C4-2B (cell line): ENCODE results near the gene TSPAN31.
"Not testable (repeated sequence)": the region's sequence is repeated elsewhere in the genome, so short reads cannot be mapped to it uniquely, and the experiment has no call there.

Experiments
- H3K27ac ChIP-seq: fragments of 450-650 bp; 2 replicates; pipeline ENCODE4 v1.5.1; 2017
- ZFX ChIP-seq: fragments of 450-650 bp; IDR thresholded peaks from 2 replicates; pipeline ENCODE4 v1.6.1; 2017
- TF ChIP-seq, protein P1 (sequence below): fragments of 450-650 bp; conservative IDR thresholded peaks from 2 replicates; pipeline ENCODE4 v1.5.1; 2017; ENCODE audit warnings: mild to moderate bottlenecking

Gene TSPAN31

DNA sequence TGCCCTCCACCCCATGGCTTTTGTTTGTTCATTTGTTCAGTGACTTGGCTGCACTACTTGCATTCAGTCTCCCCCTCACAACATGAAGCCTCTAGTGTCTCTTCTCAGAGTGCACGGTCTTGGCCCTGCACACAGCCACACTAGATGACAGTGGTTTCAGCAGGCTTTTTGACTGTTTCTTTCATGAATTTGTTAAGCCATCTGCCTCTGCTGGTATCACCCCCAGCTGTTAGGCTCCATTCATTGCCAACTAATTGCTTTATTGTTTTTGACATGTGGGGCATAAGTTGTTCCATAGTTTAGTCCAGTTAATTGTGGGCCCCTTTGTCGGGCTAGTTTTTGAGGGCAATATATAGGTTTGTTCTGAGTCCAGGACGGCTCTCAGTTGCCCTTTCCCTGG lies 32.1 kb upstream of the TSPAN31 start:
- TF ChIP-seq ZFX = no peak
- TF ChIP-seq, protein P1, sequence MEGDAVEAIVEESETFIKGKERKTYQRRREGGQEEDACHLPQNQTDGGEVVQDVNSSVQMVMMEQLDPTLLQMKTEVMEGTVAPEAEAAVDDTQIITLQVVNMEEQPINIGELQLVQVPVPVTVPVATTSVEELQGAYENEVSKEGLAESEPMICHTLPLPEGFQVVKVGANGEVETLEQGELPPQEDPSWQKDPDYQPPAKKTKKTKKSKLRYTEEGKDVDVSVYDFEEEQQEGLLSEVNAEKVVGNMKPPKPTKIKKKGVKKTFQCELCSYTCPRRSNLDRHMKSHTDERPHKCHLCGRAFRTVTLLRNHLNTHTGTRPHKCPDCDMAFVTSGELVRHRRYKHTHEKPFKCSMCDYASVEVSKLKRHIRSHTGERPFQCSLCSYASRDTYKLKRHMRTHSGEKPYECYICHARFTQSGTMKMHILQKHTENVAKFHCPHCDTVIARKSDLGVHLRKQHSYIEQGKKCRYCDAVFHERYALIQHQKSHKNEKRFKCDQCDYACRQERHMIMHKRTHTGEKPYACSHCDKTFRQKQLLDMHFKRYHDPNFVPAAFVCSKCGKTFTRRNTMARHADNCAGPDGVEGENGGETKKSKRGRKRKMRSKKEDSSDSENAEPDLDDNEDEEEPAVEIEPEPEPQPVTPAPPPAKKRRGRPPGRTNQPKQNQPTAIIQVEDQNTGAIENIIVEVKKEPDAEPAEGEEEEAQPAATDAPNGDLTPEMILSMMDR = no peak

DNA sequence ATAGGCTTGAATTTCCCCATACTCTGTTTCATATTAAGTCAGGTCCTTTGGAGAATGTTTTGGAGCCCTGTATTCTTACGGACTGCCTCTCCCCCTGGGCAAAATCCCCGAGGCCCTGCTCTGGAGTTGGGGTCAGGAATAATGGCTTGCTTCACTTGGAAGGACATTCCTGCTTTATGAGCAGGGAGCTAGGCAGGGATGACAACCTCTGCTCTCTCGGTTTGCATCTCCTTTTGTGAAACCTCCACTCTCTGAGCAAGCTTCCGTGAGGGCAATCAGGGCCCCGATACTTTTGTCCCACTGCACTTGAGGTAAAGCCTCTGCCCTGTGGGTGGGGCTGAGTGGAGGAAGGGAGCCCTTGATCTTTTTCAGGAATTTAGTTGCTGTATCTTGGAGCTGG lies 31.6 kb upstream of the TSPAN31 start:
- TF ChIP-seq ZFX = no peak
- TF ChIP-seq, protein P1 = no peak
- H3K27ac ChIP-seq = no peak overlapping the region

More for the DNA sequence above, 32.1 kb upstream of the TSPAN31 start:
- no peak overlapping the region for H3K27ac ChIP-seq

DNA sequence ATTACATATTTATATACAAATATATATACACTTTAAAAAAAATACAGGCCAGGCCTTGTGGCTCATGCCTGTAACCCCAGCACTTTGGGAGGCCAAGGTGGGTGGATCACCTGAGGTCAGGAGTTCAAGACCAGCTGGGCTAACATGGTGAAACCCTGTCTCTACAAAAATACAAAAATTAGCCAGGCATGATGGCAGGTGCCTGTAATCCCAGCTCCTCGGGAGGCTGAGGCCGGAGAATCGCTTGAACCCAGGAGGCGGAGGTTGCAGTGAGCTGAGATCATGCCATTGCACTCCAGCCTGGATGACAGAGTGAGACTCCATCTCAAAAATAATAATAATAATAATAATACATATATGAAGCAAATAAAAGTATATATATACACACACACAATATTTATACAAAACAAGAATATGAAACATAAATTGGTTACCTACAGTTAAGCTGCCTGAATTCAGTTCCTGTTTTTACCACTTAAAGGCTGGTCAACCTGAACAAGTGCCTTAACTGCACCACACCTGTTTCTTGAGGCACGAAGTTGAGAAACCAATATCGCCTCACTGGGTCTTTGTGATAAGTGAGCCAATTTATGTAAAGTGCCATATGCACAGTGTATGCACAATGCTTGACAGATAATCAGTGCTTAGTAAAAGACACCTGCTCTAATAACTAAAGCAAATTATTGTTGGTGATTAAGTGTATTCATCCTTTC lies 29.6 kb upstream of the TSPAN31 start:
- H3K27ac ChIP-seq = not testable (repeated sequence)

DNA sequence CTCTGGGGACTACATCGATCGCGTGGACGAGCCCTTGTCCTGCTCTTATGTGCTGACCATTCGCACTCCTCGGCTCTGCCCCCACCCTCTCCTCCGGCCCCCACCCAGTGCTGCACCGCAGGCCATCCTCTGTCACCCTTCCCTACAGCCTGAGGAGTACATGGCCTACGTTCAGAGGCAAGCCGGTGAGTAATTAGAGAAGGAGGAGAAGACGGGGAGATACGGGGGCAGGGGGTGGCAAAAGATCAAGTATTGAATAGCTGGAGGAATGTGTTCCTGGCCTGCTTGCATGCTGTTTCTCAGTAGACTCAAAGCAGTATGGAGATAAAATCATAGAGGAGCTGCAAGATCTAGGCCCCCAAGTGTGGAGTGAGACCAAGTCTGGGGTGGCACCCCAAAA lies 29.1 kb upstream of the TSPAN31 start:
- TF ChIP-seq, protein P1 = no peak
- no peak for TF ChIP-seq ZFX

DNA sequence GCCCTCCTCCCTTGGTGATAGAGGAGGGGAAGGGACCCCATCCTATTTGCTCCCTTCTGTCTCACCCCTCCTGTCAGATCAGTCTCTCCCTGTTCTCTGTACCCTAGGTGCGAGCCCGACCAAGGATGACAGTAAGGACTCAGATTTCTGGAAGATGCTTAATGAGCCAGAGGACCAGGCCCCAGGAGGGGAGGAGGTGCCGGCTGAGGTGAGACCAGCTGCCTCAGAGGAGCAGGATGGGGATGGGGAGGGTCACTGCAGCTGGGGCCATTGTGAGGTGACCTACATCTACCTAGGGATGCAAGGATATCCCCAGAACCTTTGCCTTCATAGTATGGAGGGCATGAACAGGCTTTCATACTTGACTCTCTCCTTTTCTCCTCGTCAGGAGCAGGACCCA lies 28.5 kb upstream of the TSPAN31 start:
- TF ChIP-seq, protein P1 = no peak
- TF ChIP-seq ZFX = no peak

More for the DNA sequence above, 29.1 kb upstream of the TSPAN31 start:
- no peak overlapping the region for H3K27ac ChIP-seq

DNA sequence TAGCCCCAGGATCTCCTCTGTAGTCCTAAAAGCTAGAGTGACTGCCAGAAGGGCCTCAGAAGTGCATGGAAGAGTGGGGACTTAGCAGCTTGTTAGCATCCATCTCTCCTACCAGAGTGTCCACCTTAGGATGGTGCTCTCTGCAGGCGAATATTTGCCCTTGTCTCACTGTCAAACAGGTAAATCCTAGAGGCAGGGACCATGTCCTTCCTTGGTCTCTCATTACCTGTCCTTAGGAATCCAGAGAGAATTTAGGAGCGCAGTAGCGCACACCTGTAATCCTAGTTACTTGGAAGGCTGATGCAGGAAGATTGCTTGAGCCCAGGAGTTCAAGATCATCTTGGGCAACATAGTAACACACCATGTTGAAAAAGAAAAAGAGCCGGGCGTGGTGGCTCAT lies 27.7 kb upstream of the TSPAN31 start:
- H3K27ac ChIP-seq = no peak overlapping the region
- no peak for TF ChIP-seq ZFX
- TF ChIP-seq, protein P1 = no peak

More for the DNA sequence above, 28.5 kb upstream of the TSPAN31 start:
- no peak overlapping the region for H3K27ac ChIP-seq

DNA sequence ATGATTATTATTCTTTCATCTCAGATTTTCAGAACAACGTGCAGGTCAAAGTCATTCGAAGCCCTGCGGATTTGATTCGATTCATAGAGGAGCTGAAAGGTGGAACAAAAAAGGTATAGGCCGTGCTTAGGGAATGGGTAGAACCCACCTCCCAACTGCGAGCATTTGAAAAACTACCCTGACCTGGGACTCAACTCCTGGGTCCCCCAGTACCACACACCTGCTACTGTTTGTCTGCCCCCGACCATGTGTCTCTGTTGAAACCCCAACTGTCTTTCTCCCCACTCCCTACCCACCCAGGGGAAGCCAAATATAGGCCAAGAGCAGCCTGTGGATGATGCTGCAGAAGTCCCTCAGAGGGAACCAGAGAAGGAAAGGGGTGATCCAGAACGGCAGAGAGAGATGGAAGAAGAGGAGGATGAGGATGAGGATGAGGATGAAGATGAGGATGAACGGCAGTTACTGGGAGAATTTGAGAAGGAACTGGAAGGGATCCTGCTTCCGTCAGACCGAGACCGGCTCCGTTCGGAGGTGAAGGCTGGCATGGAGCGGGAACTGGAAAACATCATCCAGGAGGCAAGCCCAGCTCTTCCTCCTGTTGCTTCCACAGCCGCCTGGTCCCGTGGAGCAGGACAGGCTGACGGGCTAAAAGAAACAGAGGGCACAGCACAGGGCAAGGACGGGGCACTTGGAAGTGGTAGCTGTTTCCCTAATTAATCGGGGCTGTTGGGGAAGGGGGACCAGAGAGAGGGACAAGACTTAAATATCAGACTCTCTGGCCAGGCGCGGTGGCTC lies 26.8 kb upstream of the TSPAN31 start:
- H3K27ac ChIP-seq = no peak overlapping the region
- TF ChIP-seq ZFX = no peak
- TF ChIP-seq, protein P1 = no peak
